PC-9 (cell line): ENCODE data around the gene CYP4F11. TPM values are rescaled to one million over a fixed set of nuclear protein-coding genes. Genes with fewer than 3 reads are reported as not detected.

Experiments used
- BruUV-seq: library from RNA; stranded (reverse); fragments of 400-500 nt; replicated peaks from 2 replicates; lab custom pipeline; 2021; lab: Mats Ljungman, UMichigan
- CTCF ChIA-PET: fragments of 300-600 bp; sonication (Branson Sonifier 250); formaldehyde crosslinking; loops from one replicate; lab custom pipeline; 2022; ENCODE audit warnings: antibody characterized with exemption; lab: Charles Lee
- POLR2A ChIA-PET: fragments of 300-600 bp; sonication (Branson Sonifier 250); formaldehyde crosslinking; loops from one replicate; lab custom pipeline; 2022; ENCODE audit warnings: antibody characterized with exemption; ENCODE audit not compliant: unreplicated experiment; lab: Charles Lee
- DNase-seq, 2 experiments: peaks; one replicate each; pipeline versions ENCODE4 v3.0.0 to v3.0.0-alpha.2; 2015 to 2022; ENCODE audit warnings: mixed read lengths in 1 of 2
- H2AFZ ChIP-seq: fragments of 200-600 bp; sonication (generic); 2 replicates; pipeline ENCODE4 v1.8.1; 2017; ENCODE audit warnings: antibody characterized with exemption
- H3F3A ChIP-seq: fragments of 200-600 bp; sonication (generic); 2 replicates; pipeline ENCODE4 v1.8.1; 2017; ENCODE audit warnings: antibody characterized with exemption, mild to moderate bottlenecking, low read depth; ENCODE audit not compliant: insufficient read depth
- H3K27ac ChIP-seq: fragments of 200-600 bp; sonication (generic); 2 replicates; pipeline ENCODE4 v1.6.1; 2016; ENCODE audit warnings: mixed run types
- H3K27me3 ChIP-seq: fragments of 200-600 bp; sonication (generic); 2 replicates; pipeline ENCODE4 v1.6.1; 2016; ENCODE audit warnings: low read depth, mixed run types; ENCODE audit not compliant: insufficient read depth
- H3K36me3 ChIP-seq: fragments of 200-600 bp; sonication (generic); 2 replicates; pipeline ENCODE4 v1.6.1; 2016; ENCODE audit warnings: low read depth, mixed run types
- H3K4me1 ChIP-seq: fragments of 200-600 bp; sonication (generic); replicated peaks from 2 replicates; pipeline ENCODE4 v1.6.1; 2016; ENCODE audit warnings: mixed run types; ENCODE audit not compliant: insufficient read depth
- H3K4me2 ChIP-seq: fragments of 200-600 bp; sonication (generic); 2 replicates; pipeline ENCODE4 v1.6.1; 2017; ENCODE audit warnings: mixed run types
- H3K4me3 ChIP-seq: fragments of 200-600 bp; sonication (generic); 2 replicates; pipeline ENCODE4 v1.6.1; 2016; ENCODE audit warnings: mixed run types
- H3K79me2 ChIP-seq: fragments of 200-600 bp; sonication (generic); 2 replicates; pipeline ENCODE4 v1.6.1; 2017; ENCODE audit warnings: low read depth, mixed run types
- H3K9me2 ChIP-seq: fragments of 200-600 bp; sonication (generic); 2 replicates; pipeline ENCODE4 v1.8.1; 2017; ENCODE audit warnings: mild to moderate bottlenecking; ENCODE audit not compliant: insufficient read depth
- H3K9me3 ChIP-seq: fragments of 200-600 bp; sonication (generic); 2 replicates; pipeline ENCODE4 v1.8.1; 2016; ENCODE audit warnings: low read depth; ENCODE audit not compliant: insufficient read depth
- H4K20me1 ChIP-seq: fragments of 200-600 bp; sonication (generic); 2 replicates; pipeline ENCODE4 v1.8.1; 2017; ENCODE audit not compliant: insufficient read depth
- CTCF ChIP-seq: fragments of 200-600 bp; sonication (generic); conservative IDR thresholded peaks from 2 replicates; pipeline ENCODE4 v1.6.1; 2017; ENCODE audit warnings: mixed run types, antibody characterized with exemption, mild to moderate bottlenecking, moderate library complexity
- EZH2 ChIP-seq: fragments of 200-600 bp; sonication (generic); IDR thresholded peaks from 2 replicates; pipeline ENCODE4 v1.8.0; 2017; ENCODE audit warnings: antibody characterized with exemption, low read depth
- intact Hi-C: fragments of 100-400 bp; cut with micrococcal nuclease; formaldehyde crosslinking; loops from one replicate; pipeline ENCODE4 v1.10.0; 2022; ENCODE audit not compliant: unreplicated experiment
- total RNA-seq: library from RNA; stranded (reverse); gene quantifications from 2 replicates; pipeline ENCODE4 v1.2.3, GENCODE V29; 2021

CYP4F11 gene
- total RNA-seq, 1 experiment from 2014 or later = 187 TPM

GRCh38 chr19:15913830-15914229 is 20.5 kb downstream of the CYP4F11 start:
- TF ChIP-seq CTCF (no peak), EZH2 (no peak)
- Histone ChIP-seq H3K4me2 (no peak overlapping the region), H3K4me3 (no peak overlapping the region), H4K20me1 (peaks cover 15% of the 10 kb centered on the region), H3K27me3 (no peaks in the 10 kb centered on the region), H3K4me1 (no peaks in the 10 kb centered on the region), H3F3A (peaks cover 10% of the 10 kb centered on the region; the same call in 1 of the 2 replicates), H3K79me2 (peaks cover 15% of the 10 kb centered on the region; the same call in 1 of the 2 replicates), H3K36me3 (peaks cover 66% of the 10 kb centered on the region), H2AFZ (no peak overlapping the region), H3K9me2 (no peaks in the 10 kb centered on the region), H3K9me3 (no peaks in the 10 kb centered on the region), H3K27ac (no peak overlapping the region)
- POLR2A ChIA-PET = interaction anchor here (0.5 kb wide), 1 partner anchor 716 kb away, joined by 4 read pairs; no protein-coding TSS in a partner anchor
- intact Hi-C loops = no loop called here
- DNase-seq = no peak
- BruUV-seq = no TSS peak
- CTCF ChIA-PET = no interaction called here

- Histone ChIP-seq H3F3A (peaks cover 10% of the 10 kb centered on the region; the same call in 1 of the 2 replicates), H3K9me2 (no peaks in the 10 kb centered on the region), H3K27ac (no peak overlapping the region), H3K27me3 (no peaks in the 10 kb centered on the region), H3K4me3 (no peak overlapping the region), H3K4me1 (no peaks in the 10 kb centered on the region), H3K79me2 (peaks cover 15% of the 10 kb centered on the region; the same call in 1 of the 2 replicates), H3K9me3 (no peaks in the 10 kb centered on the region), H4K20me1 (peaks cover 12% of the 10 kb centered on the region), H3K4me2 (no peak overlapping the region), H3K36me3 (peaks cover 61% of the 10 kb centered on the region), H2AFZ (no peak overlapping the region)
- intact Hi-C loops = no loop called here
- CTCF ChIA-PET = no interaction called here
- DNase-seq = no peak
- POLR2A ChIA-PET = interaction anchor here (0.5 kb wide), 1 partner anchor 715 kb away, joined by 4 read pairs; no protein-coding TSS in a partner anchor
- no TSS peak for BruUV-seq
- TF ChIP-seq EZH2 (no peak), CTCF (no peak)
These were observed 20.9 kb downstream of the CYP4F11 start for GRCh38 chr19:15913384-15913783.

- TF ChIP-seq EZH2 (no peak), CTCF (no peak)
- Histone ChIP-seq H3K4me1 (no peaks in the 10 kb centered on the region), H3K9me2 (no peaks in the 10 kb centered on the region), H3K79me2 (0 out of 2 replicates have a peak, but pooled peaks cover 5% of the 10 kb centered on the region), H3K4me2 (no peak overlapping the region), H3K4me3 (no peak overlapping the region), H3K27ac (no peak overlapping the region), H3K36me3 (peaks cover 47% of the 10 kb centered on the region), H4K20me1 (0 out of 2 replicates have a peak, but pooled peaks cover 5% of the 10 kb centered on the region), H2AFZ (no peak overlapping the region), H3F3A (peaks cover 18% of the 10 kb centered on the region; the same call in 1 of the 2 replicates), H3K27me3 (no peaks in the 10 kb centered on the region), H3K9me3 (no peaks in the 10 kb centered on the region)
- BruUV-seq = no TSS peak
- POLR2A ChIA-PET = no interaction called here
- intact Hi-C loops = no loop called here
- CTCF ChIA-PET = no interaction called here
- DNase-seq = no peak
These were observed 22.6 kb downstream of the CYP4F11 start for GRCh38 chr19:15911599-15912235.
